Measurements from ENCODE around the gene TENM4.

Gene TENM4

GRCh38 chr11:79404325-79404724 lies 36.5 kb downstream of the TENM4 start:
- Histone ChIP-seq H3K27ac (ENCODE audit: low read depth, low read length, severe bottlenecking) (no peak overlapping the region), H3K36me3 (ENCODE audit: control insufficient read depth, insufficient read depth, low read length) (no peaks in the 10 kb centered on the region), H3K9me3 (ENCODE audit: control insufficient read depth, low read length) (no peaks in the 10 kb centered on the region), H3K4me3 (ENCODE audit: extremely low read depth, insufficient read depth, low read length, poor library complexity, severe bottlenecking) (no peak overlapping the region), H3K4me1 (ENCODE audit: control insufficient read depth, insufficient read depth, low read length, poor library complexity, severe bottlenecking) (no peaks in the 10 kb centered on the region)
- no CpG with 5 or more reads among the region's 2 CpGs for WGBS, 2 experiments (ENCODE audit: insufficient coverage in 2 of 2)

GRCh38 chr11:79403839-79404238 lies 37.0 kb downstream of the TENM4 start:
- 75% methylated on average over 1 of the region's 1 CpG; no CpG with 5 or more reads in 1 of the 2 experiments for WGBS, 2 experiments (ENCODE audit: insufficient coverage in 2 of 2)
- no peak overlapping the region for H3K4me3 ChIP-seq (ENCODE audit: extremely low read depth, insufficient read depth, low read length, poor library complexity, severe bottlenecking)
- no peak overlapping the region for H3K27ac ChIP-seq (ENCODE audit: low read depth, low read length, severe bottlenecking)
- H3K36me3 ChIP-seq (ENCODE audit: control insufficient read depth, insufficient read depth, low read length): no peaks in the 10 kb centered on the region
- no peaks in the 10 kb centered on the region for H3K9me3 ChIP-seq (ENCODE audit: control insufficient read depth, low read length)
- H3K4me1 ChIP-seq (ENCODE audit: control insufficient read depth, insufficient read depth, low read length, poor library complexity, severe bottlenecking): no peaks in the 10 kb centered on the region

GRCh38 chr11:79402912-79403311 lies 37.9 kb downstream of the TENM4 start:
- WGBS, 2 experiments (ENCODE audit: insufficient coverage in 2 of 2): 90 to 94% methylated on average over 2 of the region's 3 CpGs
- peaks cover 1% of the 10 kb centered on the region for H3K4me1 ChIP-seq (ENCODE audit: control insufficient read depth, insufficient read depth, low read length, poor library complexity, severe bottlenecking)
- no peak overlapping the region for H3K27ac ChIP-seq (ENCODE audit: low read depth, low read length, severe bottlenecking)
- no peaks in the 10 kb centered on the region for H3K9me3 ChIP-seq (ENCODE audit: control insufficient read depth, low read length)
- H3K4me3 ChIP-seq (ENCODE audit: extremely low read depth, insufficient read depth, low read length, poor library complexity, severe bottlenecking): no peak overlapping the region
- H3K36me3 ChIP-seq (ENCODE audit: control insufficient read depth, insufficient read depth, low read length): no peaks in the 10 kb centered on the region

GRCh38 chr11:79400717-79401330 lies 40.0 kb downstream of the TENM4 start:
- no peaks in the 10 kb centered on the region for H3K36me3 ChIP-seq (ENCODE audit: control insufficient read depth, insufficient read depth, low read length)
- H3K27ac ChIP-seq (ENCODE audit: low read depth, low read length, severe bottlenecking): no peak overlapping the region
- no peak overlapping the region for H3K4me3 ChIP-seq (ENCODE audit: extremely low read depth, insufficient read depth, low read length, poor library complexity, severe bottlenecking)
- 72 to 79% methylated on average over 3 to 4 of the region's 4 CpGs for WGBS, 2 experiments (ENCODE audit: insufficient coverage in 2 of 2)
- H3K4me1 ChIP-seq (ENCODE audit: control insufficient read depth, insufficient read depth, low read length, poor library complexity, severe bottlenecking): peaks cover 20% of the 10 kb centered on the region
- no peaks in the 10 kb centered on the region for H3K9me3 ChIP-seq (ENCODE audit: control insufficient read depth, low read length)

- H3K27ac ChIP-seq (ENCODE audit: low read depth, low read length, severe bottlenecking): no peak overlapping the region
- peaks cover 21% of the 10 kb centered on the region for H3K4me1 ChIP-seq (ENCODE audit: control insufficient read depth, insufficient read depth, low read length, poor library complexity, severe bottlenecking)
- no peaks in the 10 kb centered on the region for H3K9me3 ChIP-seq (ENCODE audit: control insufficient read depth, low read length)
- no peak overlapping the region for H3K4me3 ChIP-seq (ENCODE audit: extremely low read depth, insufficient read depth, low read length, poor library complexity, severe bottlenecking)
- 86 to 88% methylated on average over 2 of the region's 2 CpGs for WGBS, 2 experiments (ENCODE audit: insufficient coverage in 2 of 2)
- no peaks in the 10 kb centered on the region for H3K36me3 ChIP-seq (ENCODE audit: control insufficient read depth, insufficient read depth, low read length)
Measured at GRCh38 chr11:79400206-79400605, 40.6 kb downstream of the TENM4 start.

GRCh38 chr11:79397252-79397651 lies 43.6 kb downstream of the TENM4 start:
- Histone ChIP-seq H3K36me3 (ENCODE audit: control insufficient read depth, insufficient read depth, low read length) (no peaks in the 10 kb centered on the region), H3K4me3 (ENCODE audit: extremely low read depth, insufficient read depth, low read length, poor library complexity, severe bottlenecking) (no peak overlapping the region), H3K9me3 (ENCODE audit: control insufficient read depth, low read length) (no peaks in the 10 kb centered on the region), H3K4me1 (ENCODE audit: control insufficient read depth, insufficient read depth, low read length, poor library complexity, severe bottlenecking) (peaks cover 37% of the 10 kb centered on the region), H3K27ac (ENCODE audit: low read depth, low read length, severe bottlenecking) (no peak overlapping the region)
- WGBS, 2 experiments (ENCODE audit: insufficient coverage in 2 of 2): 100% methylated on average over 1 of the region's 1 CpG; no CpG with 5 or more reads in 1 of the 2 experiments

GRCh38 chr11:79396674-79397073 lies 44.2 kb downstream of the TENM4 start:
- H3K4me3 ChIP-seq (ENCODE audit: extremely low read depth, insufficient read depth, low read length, poor library complexity, severe bottlenecking): no peak overlapping the region
- no peak overlapping the region for H3K27ac ChIP-seq (ENCODE audit: low read depth, low read length, severe bottlenecking)
- peaks cover 37% of the 10 kb centered on the region for H3K4me1 ChIP-seq (ENCODE audit: control insufficient read depth, insufficient read depth, low read length, poor library complexity, severe bottlenecking)
- WGBS, 2 experiments (ENCODE audit: insufficient coverage in 2 of 2): 95 to 97% methylated on average over 3 to 4 of the region's 4 CpGs
- no peaks in the 10 kb centered on the region for H3K9me3 ChIP-seq (ENCODE audit: control insufficient read depth, low read length)
- H3K36me3 ChIP-seq (ENCODE audit: control insufficient read depth, insufficient read depth, low read length): no peaks in the 10 kb centered on the region

GRCh38 chr11:79396001-79396400 lies 44.8 kb downstream of the TENM4 start:
- peaks cover 37% of the 10 kb centered on the region for H3K4me1 ChIP-seq (ENCODE audit: control insufficient read depth, insufficient read depth, low read length, poor library complexity, severe bottlenecking)

GRCh38 chr11:79393362-79394043 lies 47.3 kb downstream of the TENM4 start:
- 26 to 32% methylated on average over 8 to 9 of the region's 9 CpGs for WGBS, 2 experiments (ENCODE audit: insufficient coverage in 2 of 2)
- peaks cover 37% of the 10 kb centered on the region for H3K4me1 ChIP-seq (ENCODE audit: control insufficient read depth, insufficient read depth, low read length, poor library complexity, severe bottlenecking)
- H3K4me3 ChIP-seq (ENCODE audit: extremely low read depth, insufficient read depth, low read length, poor library complexity, severe bottlenecking): no peak overlapping the region
- no peak overlapping the region for H3K27ac ChIP-seq (ENCODE audit: low read depth, low read length, severe bottlenecking)
- no peaks in the 10 kb centered on the region for H3K36me3 ChIP-seq (ENCODE audit: control insufficient read depth, insufficient read depth, low read length)
- no peaks in the 10 kb centered on the region for H3K9me3 ChIP-seq (ENCODE audit: control insufficient read depth, low read length)

More at GRCh38 chr11:79396001-79396400, 44.8 kb downstream of the TENM4 start:
- Histone ChIP-seq H3K9me3 (ENCODE audit: control insufficient read depth, low read length) (no peaks in the 10 kb centered on the region), H3K27ac (ENCODE audit: low read depth, low read length, severe bottlenecking) (no peak overlapping the region), H3K4me3 (ENCODE audit: extremely low read depth, insufficient read depth, low read length, poor library complexity, severe bottlenecking) (no peak overlapping the region), H3K36me3 (ENCODE audit: control insufficient read depth, insufficient read depth, low read length) (no peaks in the 10 kb centered on the region)

- 50 to 70% methylated on average over 3 of the region's 4 CpGs for WGBS, 2 experiments (ENCODE audit: insufficient coverage in 2 of 2)
- Histone ChIP-seq H3K36me3 (ENCODE audit: control insufficient read depth, insufficient read depth, low read length) (no peaks in the 10 kb centered on the region), H3K9me3 (ENCODE audit: control insufficient read depth, low read length) (no peaks in the 10 kb centered on the region), H3K4me1 (ENCODE audit: control insufficient read depth, insufficient read depth, low read length, poor library complexity, severe bottlenecking) (peaks cover 28% of the 10 kb centered on the region), H3K4me3 (ENCODE audit: extremely low read depth, insufficient read depth, low read length, poor library complexity, severe bottlenecking) (no peak overlapping the region), H3K27ac (ENCODE audit: low read depth, low read length, severe bottlenecking) (no peak overlapping the region)
Measured at GRCh38 chr11:79392161-79392560, 48.7 kb downstream of the TENM4 start.

- H3K27ac ChIP-seq (ENCODE audit: low read depth, low read length, severe bottlenecking): no peak overlapping the region
- no peaks in the 10 kb centered on the region for H3K36me3 ChIP-seq (ENCODE audit: control insufficient read depth, insufficient read depth, low read length)
- H3K9me3 ChIP-seq (ENCODE audit: control insufficient read depth, low read length): no peaks in the 10 kb centered on the region
- H3K4me1 ChIP-seq (ENCODE audit: control insufficient read depth, insufficient read depth, low read length, poor library complexity, severe bottlenecking): peaks cover 18% of the 10 kb centered on the region
- 50 to 70% methylated on average over 1 to 2 of the region's 2 CpGs for WGBS, 2 experiments (ENCODE audit: insufficient coverage in 2 of 2)
- H3K4me3 ChIP-seq (ENCODE audit: extremely low read depth, insufficient read depth, low read length, poor library complexity, severe bottlenecking): no peak overlapping the region
Measured at GRCh38 chr11:79390923-79391322, 49.9 kb downstream of the TENM4 start.
